GM12872 (cell line): ENCODE measurements around the gene CYB5D1.

Source experiments
- CTCF ChIP-seq: IDR thresholded peaks from 3 replicates; pipeline ENCODE4 v1.5.1; 2011; ENCODE audit warnings: low read depth, mild to moderate bottlenecking, low read length, moderate library complexity; ENCODE audit not compliant: insufficient read depth

Gene CYB5D1

GRCh38 chr17:7844292-7845154, 13.3 kb upstream of the CYB5D1 start:
- TF ChIP-seq CTCF, result no peak

- no peak for TF ChIP-seq CTCF
These were observed 12.3 kb upstream of the CYB5D1 start for GRCh38 chr17:7845359-7846062.

GRCh38 chr17:7846063-7846735, 11.6 kb upstream of the CYB5D1 start:
- TF ChIP-seq CTCF, result no peak

- no peak for TF ChIP-seq CTCF
These were observed 10.8 kb upstream of the CYB5D1 start for GRCh38 chr17:7846765-7847661.

GRCh38 chr17:7848131-7848579, 9.6 kb upstream of the CYB5D1 start:
- no peak for TF ChIP-seq CTCF

GRCh38 chr17:7848739-7849129, 9.1 kb upstream of the CYB5D1 start:
- TF ChIP-seq CTCF, result no peak
